COLO668 (cell line): ENCODE results near the gene GIMAP2.
"Not testable (repeated sequence)": the region's sequence is repeated elsewhere in the genome, so short reads cannot be mapped to it uniquely, and the experiment has no call there.

Source experiments
- DNase-seq: peaks from one replicate; lab custom pipeline; 2025; ENCODE audit not compliant: unreplicated experiment; lab: John Stamatoyannopoulos, UW

The GIMAP2 gene

GRCh38 chr7:150685219-150686029 is at the start of gene GIMAP2:
TSS of gene GIMAP2 (plus strand) at chr7:150685706. CDS start at chr7:150687060, 1,354 bp downstream.
- DNase-seq: no peak

DNA sequence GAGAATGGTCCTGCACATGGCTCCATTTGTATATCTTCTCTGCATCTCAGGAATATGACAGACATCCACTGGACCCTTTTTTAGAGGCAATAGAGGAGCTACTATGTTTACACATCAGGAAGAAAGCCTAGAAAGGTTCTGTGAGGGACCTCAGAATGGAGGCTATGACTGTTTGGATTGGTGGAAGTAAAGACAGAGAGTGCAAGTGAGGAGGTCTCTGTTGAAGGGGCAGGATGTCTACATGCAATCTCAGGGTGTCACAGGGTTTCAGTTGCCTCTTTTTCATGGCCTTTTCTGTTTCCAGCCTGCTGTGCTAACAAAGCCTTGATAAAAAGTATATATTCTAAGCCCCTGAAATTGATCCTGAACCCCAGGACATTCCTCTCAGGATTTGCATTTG is 43.7 kb upstream of the GIMAP2 start:
- no peak for DNase-seq

DNA sequence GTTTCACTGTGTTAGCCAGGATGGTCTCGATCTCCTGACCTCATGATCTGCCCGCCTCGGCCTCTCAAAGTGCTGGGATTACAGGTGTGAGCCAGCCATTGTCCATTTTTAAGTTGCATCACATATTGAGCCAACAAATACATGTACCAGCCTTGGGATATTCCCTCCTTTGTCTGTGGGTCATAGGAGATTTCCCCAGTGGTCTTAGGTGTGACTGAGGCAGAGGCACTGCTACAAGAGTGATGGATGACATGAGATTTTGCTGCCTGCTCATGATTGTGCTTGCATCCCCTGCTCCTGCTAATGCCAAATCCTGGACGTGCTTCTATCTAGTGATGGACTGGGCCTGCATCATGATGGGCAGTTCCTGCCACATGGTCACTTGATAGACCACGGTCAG is 42.6 kb upstream of the GIMAP2 start:
- DNase-seq: no peak

DNA sequence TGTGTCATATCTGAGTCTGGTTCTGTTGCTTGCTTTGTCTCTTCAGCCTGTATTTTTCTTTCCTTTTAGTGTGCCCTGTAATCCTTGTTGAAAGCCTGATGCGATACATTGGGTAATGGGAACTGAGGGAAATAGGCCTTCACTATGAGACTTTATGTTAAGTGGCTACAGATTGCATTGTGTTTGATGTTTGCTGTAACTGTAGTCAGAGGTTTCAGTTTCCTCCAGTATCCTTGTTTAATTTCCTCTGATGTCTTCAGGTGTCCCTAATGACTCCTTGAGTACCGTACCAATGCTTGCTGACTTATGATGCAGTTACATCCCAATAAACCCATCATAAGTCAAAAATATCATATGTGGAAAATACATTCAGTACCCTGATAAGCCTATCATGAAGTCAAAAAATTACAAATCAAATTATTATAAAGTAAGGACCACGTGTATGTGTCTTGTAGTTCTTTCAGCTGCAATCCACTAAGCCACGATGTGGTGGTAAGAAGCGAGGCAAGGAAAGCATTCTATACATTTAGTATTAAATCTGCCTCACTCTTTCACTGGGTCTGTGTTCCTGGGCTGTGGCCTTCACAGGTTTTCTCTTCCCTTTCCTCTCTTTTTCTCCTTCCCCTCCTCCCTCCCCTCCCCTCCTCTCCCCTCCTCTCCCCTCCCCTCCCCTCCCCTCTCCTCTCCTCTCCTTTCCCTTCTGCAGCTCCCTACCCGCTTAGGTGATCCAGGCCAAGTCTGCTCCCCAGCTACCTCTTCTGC is 40.1 kb upstream of the GIMAP2 start:
- no peak for DNase-seq

DNA sequence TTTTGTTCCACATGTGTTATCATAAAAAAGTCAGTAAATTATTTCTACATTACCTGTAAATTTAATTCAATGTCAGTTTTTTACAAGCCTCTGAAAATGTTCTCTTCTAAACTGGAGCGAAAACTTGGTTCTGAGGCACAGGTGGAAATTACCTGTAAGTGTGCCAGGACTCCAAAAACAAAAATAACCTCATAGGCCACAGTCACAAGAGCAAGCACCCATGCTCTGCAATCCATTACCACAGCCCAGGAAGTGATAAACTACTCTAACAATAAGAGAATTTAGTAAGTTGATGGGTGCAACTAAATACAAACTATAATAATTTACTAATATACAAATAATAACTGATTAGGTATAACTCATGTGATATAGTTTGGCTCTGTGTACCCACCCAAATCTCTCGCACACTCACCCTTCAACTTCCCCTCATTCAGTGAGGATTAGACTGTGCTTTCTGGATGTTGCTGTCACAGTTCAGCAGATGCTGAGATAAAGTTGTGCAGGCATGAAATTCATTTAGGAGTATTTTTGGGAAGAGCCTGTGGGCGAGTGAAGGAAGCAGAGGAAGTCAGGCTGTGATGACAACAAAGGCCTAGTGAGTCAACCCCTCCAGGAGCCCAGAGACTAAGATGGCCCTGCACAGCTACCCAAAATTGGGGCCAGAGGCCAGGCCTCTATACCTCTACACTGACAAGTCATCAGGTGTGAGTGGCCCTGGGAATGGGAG is 37.0 kb upstream of the GIMAP2 start:
- DNase-seq: no peak

DNA sequence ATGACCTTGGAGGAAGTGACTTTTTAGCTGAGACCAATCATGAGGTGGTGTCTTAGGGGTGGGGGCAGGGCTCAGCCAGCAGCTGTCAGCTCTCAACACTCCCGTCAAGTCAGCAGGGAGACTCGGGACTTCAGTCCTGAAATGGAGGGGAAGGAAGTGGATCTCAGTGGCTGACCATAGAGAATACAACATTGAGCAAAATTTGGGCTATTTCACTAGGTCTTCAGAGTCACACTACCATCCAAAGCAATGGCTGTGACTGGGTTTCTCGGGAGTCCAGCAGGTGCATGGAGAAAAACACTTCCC is 36.5 kb upstream of the GIMAP2 start:
- no peak for DNase-seq

DNA sequence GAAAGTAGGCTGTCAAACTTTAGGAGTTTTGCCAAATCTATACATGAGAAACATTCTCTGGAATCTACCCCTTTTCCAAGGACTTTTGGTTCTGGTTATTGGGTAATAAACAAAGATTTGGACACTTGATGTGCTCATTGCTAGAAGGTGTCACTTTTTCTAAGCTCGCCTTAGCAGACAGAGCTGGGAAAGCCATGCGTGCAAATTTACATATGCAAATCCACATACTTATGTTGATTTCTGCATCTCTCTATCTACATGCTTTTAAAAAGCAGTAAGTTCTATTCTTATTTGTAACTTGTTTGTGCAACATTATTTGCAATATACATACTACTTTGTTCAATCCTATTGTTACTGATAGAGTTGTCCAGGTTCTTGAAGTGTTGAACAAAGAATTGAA is 30.8 kb upstream of the GIMAP2 start:
- no peak for DNase-seq

DNA sequence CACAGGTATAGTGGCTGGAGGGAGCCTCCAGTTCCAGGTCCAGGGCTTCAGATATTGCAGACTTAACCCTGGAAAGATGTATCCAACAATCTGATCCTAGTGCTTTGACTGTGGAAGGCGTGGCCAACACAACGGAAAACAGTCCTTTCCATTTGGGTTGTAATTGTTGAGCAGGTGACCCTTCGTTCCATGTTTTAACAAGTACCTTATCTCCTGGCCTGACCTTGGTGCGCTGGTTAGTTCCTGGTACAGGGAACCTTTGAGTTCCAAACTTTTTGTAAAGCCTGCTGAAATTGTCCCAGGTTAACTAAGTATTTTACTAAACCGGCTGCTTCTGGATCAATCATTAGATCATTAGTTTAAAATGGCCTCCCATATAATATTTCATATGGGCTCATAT is 29.5 kb upstream of the GIMAP2 start:
- DNase-seq: no peak

DNA sequence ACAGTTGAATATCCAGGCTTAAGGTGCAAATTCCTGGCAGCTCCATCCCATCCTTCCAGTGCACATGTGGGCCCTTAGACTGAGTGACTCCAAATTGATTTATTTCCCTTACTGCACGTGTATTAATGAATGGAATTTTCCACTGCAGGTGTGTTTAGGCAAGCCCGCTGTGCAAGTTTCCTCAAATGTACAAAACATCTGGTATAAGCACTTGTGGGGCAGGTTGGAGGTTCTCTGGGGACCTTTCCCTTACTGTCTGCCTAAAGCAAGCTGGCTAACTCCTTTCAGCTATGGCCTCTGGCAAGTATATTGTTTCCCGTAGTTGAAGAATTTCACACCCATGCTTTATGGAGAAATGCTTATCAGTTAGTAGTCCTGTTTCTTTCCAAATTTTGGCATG is 28.0 kb upstream of the GIMAP2 start:
- DNase-seq: no peak

GRCh38 chr7:150660939-150661613 is 24.4 kb upstream of the GIMAP2 start:
- DNase-seq: no peak

- not testable (repeated sequence) for DNase-seq
Observed at GRCh38 chr7:150662821-150663220, 22.7 kb upstream of the GIMAP2 start.

DNA sequence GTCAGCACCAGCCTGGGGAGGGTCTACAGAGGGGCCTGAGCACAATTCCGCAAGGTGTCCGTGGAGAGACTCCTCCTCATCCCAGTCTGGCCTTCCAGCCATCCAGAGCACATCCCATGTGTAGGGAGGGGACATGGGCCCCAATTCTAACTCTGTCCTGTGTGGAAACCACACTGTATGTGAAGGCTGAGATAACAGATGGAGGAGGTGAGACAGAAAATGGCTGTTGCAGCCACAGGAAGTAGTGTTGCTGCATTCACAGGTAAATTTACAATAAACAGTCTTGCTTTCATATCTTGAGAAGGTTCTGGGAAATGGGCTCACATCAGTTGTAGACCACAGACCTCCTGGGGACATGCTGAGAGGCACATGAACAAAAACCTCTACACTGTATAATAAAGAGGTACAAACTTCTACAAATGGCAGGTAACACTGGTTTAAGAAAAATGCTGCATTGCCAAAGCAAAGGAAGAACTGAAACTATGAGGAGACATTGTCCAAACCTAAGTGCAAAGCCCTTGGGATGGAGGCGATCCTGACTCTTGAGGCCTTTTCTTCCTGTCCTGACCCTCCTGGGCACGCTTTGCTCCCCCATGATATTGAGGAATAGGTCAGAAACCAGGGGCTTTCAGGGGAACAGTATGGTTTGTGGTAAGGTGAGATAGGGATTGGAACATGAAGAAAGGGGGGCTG is 21.6 kb upstream of the GIMAP2 start:
- no peak for DNase-seq

GRCh38 chr7:150665089-150665748 is 20.3 kb upstream of the GIMAP2 start:
- no peak for DNase-seq

DNA sequence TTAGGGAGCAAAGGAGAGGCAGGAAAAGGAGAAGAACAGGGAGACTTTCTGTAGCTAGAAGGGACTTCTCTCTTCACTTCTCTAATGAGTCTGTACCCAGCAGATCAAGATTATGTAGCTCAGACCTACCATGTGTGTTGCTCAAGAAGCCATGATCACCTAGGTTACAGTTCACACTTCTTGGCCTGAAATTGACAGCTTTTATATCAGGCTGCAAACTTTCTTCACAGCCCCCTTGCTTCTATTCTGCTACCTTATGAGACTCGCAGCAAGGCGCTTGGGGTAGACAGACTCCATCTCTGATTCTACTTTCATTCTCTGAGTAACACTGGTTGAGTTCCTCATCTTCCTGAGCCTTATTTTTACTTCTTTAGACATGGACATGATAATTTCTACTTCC is 19.6 kb upstream of the GIMAP2 start:
- DNase-seq: no peak

DNA sequence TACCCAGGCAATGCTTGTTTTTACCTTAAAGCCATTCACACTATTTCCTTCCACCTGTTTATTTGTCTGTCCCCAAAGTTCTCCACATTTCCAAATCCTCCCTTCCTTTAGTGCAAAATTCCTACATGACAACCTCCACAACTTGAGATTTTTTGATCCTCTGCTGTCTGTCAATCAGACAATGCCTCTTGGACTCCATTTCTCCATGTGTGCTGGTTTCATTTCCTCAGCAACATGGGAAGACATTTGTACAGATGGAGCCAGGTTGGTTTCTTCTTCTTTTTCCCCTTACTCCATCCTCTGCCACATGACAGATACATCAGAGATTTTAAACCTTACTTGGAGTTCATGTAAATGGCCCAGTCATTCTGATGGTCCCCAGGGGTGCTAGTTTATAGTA is 19.1 kb upstream of the GIMAP2 start:
- no peak for DNase-seq

- DNase-seq: no peak
Observed at GRCh38 chr7:150668472-150668911, 17.0 kb upstream of the GIMAP2 start.

DNA sequence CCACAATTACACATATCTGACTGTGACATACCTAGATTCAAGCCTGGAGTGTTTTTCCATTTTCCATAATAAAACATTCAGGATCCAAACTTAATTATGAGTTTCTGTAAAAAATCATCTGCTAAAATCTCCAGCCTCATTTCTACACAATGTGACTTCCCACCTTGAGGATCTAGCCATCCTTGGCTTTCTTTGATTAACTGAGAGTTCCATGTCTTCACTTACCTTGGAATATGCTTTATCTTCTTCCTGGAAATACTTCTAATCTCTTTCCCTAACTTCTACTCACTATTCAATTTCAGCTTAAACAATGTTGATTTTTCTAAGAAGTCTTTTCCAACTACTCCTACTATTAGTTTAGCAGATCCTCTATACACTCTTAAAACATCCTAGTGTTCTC is 16.5 kb upstream of the GIMAP2 start:
- DNase-seq: no peak

GRCh38 chr7:150671798-150672585 is 13.5 kb upstream of the GIMAP2 start:
- DNase-seq: not testable (repeated sequence)

DNA sequence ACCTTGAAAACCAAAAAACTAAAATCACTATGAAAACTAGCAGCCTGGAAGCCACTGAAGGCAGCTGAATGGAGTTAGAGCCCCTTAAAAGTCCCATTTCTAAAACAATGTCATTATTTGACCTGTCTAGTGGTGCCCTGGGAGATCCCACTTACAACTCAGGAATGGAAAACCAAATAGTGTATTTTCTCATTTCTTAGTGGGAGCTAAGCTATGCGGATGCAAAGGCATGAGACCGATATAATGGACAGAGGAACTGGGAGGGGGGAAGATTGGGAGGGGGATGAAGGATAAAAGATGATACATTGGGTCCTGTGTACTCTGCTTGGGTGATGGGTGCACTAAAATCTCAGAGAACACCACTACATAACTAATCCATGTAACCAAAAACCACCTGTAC is 9.8 kb upstream of the GIMAP2 start:
- no peak for DNase-seq
